ENCODE data around the gene ABHD3.
A peak's percentile ranks its signal among the peaks of the same experiment; 100 is the strongest.
"Not testable (repeated sequence)": the region's sequence is repeated elsewhere in the genome, so short reads cannot be mapped to it uniquely, and the experiment has no call there.

ABHD3 gene

GRCh38 chr18:21704603-21705364 lies at the start of gene ABHD3:
Gene ABHD3, minus strand, starts transcription at chr18:21704774. Its CDS starts 109 bp downstream, at chr18:21704665.
- peak; percentile 84 to 86 for DNase-seq (ENCODE audit: low read depth in 1 of 2, low spot score in 1 of 2)

GRCh38 chr18:21747764-21748693 lies 43.5 kb upstream of the ABHD3 start:
- DNase-seq (ENCODE audit: low read depth in 1 of 2, low spot score in 1 of 2), result no peak

GRCh38 chr18:21747268-21747667 lies 42.7 kb upstream of the ABHD3 start:
- no peak for DNase-seq (ENCODE audit: low read depth in 1 of 2, low spot score in 1 of 2)

GRCh38 chr18:21745231-21745630 lies 40.7 kb upstream of the ABHD3 start:
- no peak for DNase-seq (ENCODE audit: low read depth in 1 of 2, low spot score in 1 of 2)

GRCh38 chr18:21743166-21743832 lies 38.7 kb upstream of the ABHD3 start:
- no peak for DNase-seq (ENCODE audit: low read depth in 1 of 2, low spot score in 1 of 2)

GRCh38 chr18:21742315-21742687 lies 37.7 kb upstream of the ABHD3 start:
- no peak for DNase-seq (ENCODE audit: low read depth in 1 of 2, low spot score in 1 of 2)

- DNase-seq (ENCODE audit: low read depth in 1 of 2, low spot score in 1 of 2), result peak in 1 of 2 donors; percentile 11
These were observed 37.2 kb upstream of the ABHD3 start for GRCh38 chr18:21741562-21742314.

- no peak for DNase-seq (ENCODE audit: low read depth in 1 of 2, low spot score in 1 of 2)
These were observed 36.7 kb upstream of the ABHD3 start for GRCh38 chr18:21741312-21741561.

GRCh38 chr18:21740538-21741311 lies 36.2 kb upstream of the ABHD3 start, which contains the start of gene MIB1:
Gene MIB1, plus strand, starts transcription at chr18:21740792. Its CDS starts 792 bp downstream, at chr18:21741584.
- DNase-seq (ENCODE audit: low read depth in 1 of 2, low spot score in 1 of 2), result peak; percentile 98 to 99

GRCh38 chr18:21739604-21740537 lies 35.3 kb upstream of the ABHD3 start:
- DNase-seq (ENCODE audit: low read depth in 1 of 2, low spot score in 1 of 2), result no peak

GRCh38 chr18:21736926-21737325 lies 32.4 kb upstream of the ABHD3 start:
- DNase-seq (ENCODE audit: low read depth in 1 of 2, low spot score in 1 of 2), result not testable (repeated sequence)

- peak; percentile 9 to 31 for DNase-seq (ENCODE audit: low read depth in 1 of 2, low spot score in 1 of 2)
These were observed 31.0 kb upstream of the ABHD3 start for GRCh38 chr18:21735452-21736015.

GRCh38 chr18:21733011-21733410 lies 28.4 kb upstream of the ABHD3 start:
- no peak for DNase-seq (ENCODE audit: low read depth in 1 of 2, low spot score in 1 of 2)

- DNase-seq (ENCODE audit: low read depth in 1 of 2, low spot score in 1 of 2), result no peak
These were observed 23.1 kb upstream of the ABHD3 start for GRCh38 chr18:21727702-21728101.

GRCh38 chr18:21725201-21725600 lies 20.6 kb upstream of the ABHD3 start:
- DNase-seq (ENCODE audit: low read depth in 1 of 2, low spot score in 1 of 2), result no peak

- no peak for DNase-seq (ENCODE audit: low read depth in 1 of 2, low spot score in 1 of 2)
These were observed 18.1 kb upstream of the ABHD3 start for GRCh38 chr18:21722687-21723086.

- no peak for DNase-seq (ENCODE audit: low read depth in 1 of 2, low spot score in 1 of 2)
These were observed 9.9 kb upstream of the ABHD3 start for GRCh38 chr18:21714474-21714873.

- DNase-seq (ENCODE audit: low read depth in 1 of 2, low spot score in 1 of 2), result not testable (repeated sequence)
These were observed 2.6 kb upstream of the ABHD3 start for GRCh38 chr18:21707130-21707529.

- DNase-seq (ENCODE audit: low read depth in 1 of 2, low spot score in 1 of 2), result no peak
These were observed 1.9 kb upstream of the ABHD3 start for GRCh38 chr18:21706386-21706865.

Data from stimulated activated CD4-positive, alpha-beta T cell treated with anti-CD3 and anti-CD28 coated beads, Interleukin-15, amount 100 ng/mL, for 1 hour (primary cell).